GM23338 (cell line): Measurements from ENCODE around the gene TNNI3K. TPM values are rescaled to one million over a fixed set of nuclear protein-coding genes. Genes with fewer than 3 reads are reported as not detected.

Experiments used
- ATAC-seq: fragments of 200-7000 bp; cut with Tn5 transposase; 3 replicates; pipeline ENCODE4 v1.9.1; 2020
- DNase-seq: peaks from one replicate; pipeline ENCODE4 v3.0.0-alpha.2; 2015; ENCODE audit warnings: low spot score
- H2AFZ ChIP-seq: fragments of 200-600 bp; sonication (generic); 2 replicates; pipeline ENCODE4 v1.8.0; 2016; ENCODE audit warnings: antibody characterized with exemption, mild to moderate bottlenecking, moderate library complexity
- H3F3A ChIP-seq: fragments of 200-600 bp; sonication (generic); replicated peaks from 2 replicates; pipeline ENCODE4 v1.8.0; 2017; ENCODE audit warnings: antibody characterized with exemption, mixed run types, low read depth
- H3K27ac ChIP-seq: fragments of 200-600 bp; sonication (generic); 2 replicates; pipeline ENCODE4 v1.6.1; 2016; ENCODE audit warnings: low read depth
- H3K27me3 ChIP-seq: fragments of 200-600 bp; sonication (generic); 2 replicates; pipeline ENCODE4 v1.8.0; 2016; ENCODE audit warnings: mild to moderate bottlenecking, mixed run types, moderate library complexity; ENCODE audit not compliant: insufficient read depth
- H3K36me3 ChIP-seq: fragments of 200-600 bp; sonication (generic); 2 replicates; pipeline ENCODE4 v1.8.0; 2016; ENCODE audit warnings: mild to moderate bottlenecking; ENCODE audit not compliant: insufficient read depth
- H3K4me1 ChIP-seq: fragments of 200-600 bp; sonication (generic); 2 replicates; pipeline ENCODE4 v1.8.0; 2016; ENCODE audit warnings: mild to moderate bottlenecking, moderate library complexity; ENCODE audit not compliant: insufficient read depth
- H3K4me2 ChIP-seq: fragments of 200-600 bp; sonication (generic); 2 replicates; pipeline ENCODE4 v1.7.1; 2017; ENCODE audit warnings: mixed run types
- H3K4me3 ChIP-seq: fragments of 200-600 bp; sonication (generic); 2 replicates; pipeline ENCODE4 v1.6.1; 2016; ENCODE audit warnings: mixed run types
- H3K79me2 ChIP-seq: fragments of 200-600 bp; sonication (generic); replicated peaks from 2 replicates; pipeline ENCODE4 v1.8.0; 2017; ENCODE audit warnings: mild to moderate bottlenecking; ENCODE audit not compliant: insufficient read depth
- H3K9me2 ChIP-seq: fragments of 200-600 bp; sonication (generic); 2 replicates; pipeline ENCODE4 v1.8.0; 2017; ENCODE audit not compliant: insufficient read depth
- H4K20me1 ChIP-seq: fragments of 200-600 bp; sonication (generic); replicated peaks from 2 replicates; pipeline ENCODE4 v1.8.0; 2017; ENCODE audit warnings: mild to moderate bottlenecking; ENCODE audit not compliant: insufficient read depth
- H3K27ac Mint-ChIP-seq: 2 replicates; pipeline ENCODE4 v1.8.0; 2020; ENCODE audit warnings: inconsistent platforms, mild to moderate bottlenecking, moderate library complexity, mixed read lengths
- H3K27me3 Mint-ChIP-seq: 3 replicates; pipeline ENCODE4 v1.8.0; 2022; ENCODE audit warnings: low read depth, mild to moderate bottlenecking, moderate library complexity, mixed read lengths, inconsistent platforms; ENCODE audit not compliant: insufficient read depth, poor library complexity
- H3K36me3 Mint-ChIP-seq: 3 replicates; pipeline ENCODE4 v1.8.0; 2021; ENCODE audit warnings: low read depth, mild to moderate bottlenecking, inconsistent platforms, moderate library complexity, mixed read lengths
- H3K4me1 Mint-ChIP-seq: 3 replicates; pipeline ENCODE4 v1.8.0; 2020; ENCODE audit warnings: mild to moderate bottlenecking, inconsistent platforms, mixed read lengths
- H3K4me3 Mint-ChIP-seq: 3 replicates; pipeline ENCODE4 v1.8.0; 2021; ENCODE audit warnings: moderate library complexity, mild to moderate bottlenecking, inconsistent platforms, mixed read lengths
- H3K9me3 Mint-ChIP-seq: 3 replicates; pipeline ENCODE4 v1.8.0; 2020; ENCODE audit warnings: moderate library complexity, mild to moderate bottlenecking, inconsistent platforms, mixed read lengths
- CREB1 ChIP-seq: fragments of 250-450 bp; sonication (Bioruptor Pico); IDR thresholded peaks from 2 replicates; pipeline ENCODE4 v1.5.0; 2020; ENCODE audit warnings: low read depth, mild to moderate bottlenecking, moderate library complexity
- CTCF ChIP-seq, 2 experiments: fragments of 200-600 bp in 1 of 2; sonication (generic) in 1 of 2; conservative IDR thresholded peaks; 2 replicates each; pipeline versions ENCODE4 v1.5.1 to v1.6.1; 2016 to 2017; ENCODE audit warnings: antibody characterized with exemption in 2 of 2, low read depth in 2 of 2, mild to moderate bottlenecking in 2 of 2, moderate library complexity in 1 of 2
- ETS1 ChIP-seq: IDR thresholded peaks from 2 replicates; pipeline ENCODE4 v1.6.1; 2016; ENCODE audit warnings: antibody characterized with exemption
- EZH2 ChIP-seq: fragments of 200-600 bp; sonication (generic); IDR thresholded peaks from one replicate; pipeline ENCODE4 v1.8.0; 2017; ENCODE audit warnings: antibody characterized with exemption, mild to moderate bottlenecking, low read depth; ENCODE audit not compliant: unreplicated experiment
- EZH2phosphoT487 ChIP-seq: fragments of 200-600 bp; sonication (generic); IDR thresholded peaks from one replicate; pipeline ENCODE4 v1.8.1; 2018; ENCODE audit warnings: antibody characterized with exemption; ENCODE audit not compliant: unreplicated experiment
- NANOG ChIP-seq: IDR thresholded peaks from 2 replicates; pipeline ENCODE4 v1.6.1; 2016; ENCODE audit warnings: antibody characterized with exemption, borderline replicate concordance
- STAT1 ChIP-seq: IDR thresholded peaks from one replicate; pipeline ENCODE4 v1.6.1; 2016; ENCODE audit warnings: antibody characterized with exemption; ENCODE audit not compliant: unreplicated experiment
- ZNF114 ChIP-seq: fragments of 250-450 bp; sonication (Bioruptor Pico); IDR thresholded peaks from 2 replicates; pipeline ENCODE4 v1.5.0; 2020; ENCODE audit warnings: mild to moderate bottlenecking, moderate library complexity
- ZNF331 ChIP-seq: fragments of 250-450 bp; sonication (Bioruptor Pico); IDR thresholded peaks from 2 replicates; pipeline ENCODE4 v1.5.0; 2020; ENCODE audit warnings: low read depth, mild to moderate bottlenecking, moderate library complexity
- polyA plus RNA-seq: library from polyadenylated mRNA; unstranded; fragments of >200 nt; fragmentation: Nextera tagmentation; extraction: Ambion mirVana; gene quantifications from 2 replicates; pipeline ENCODE4 v1.2.1, GENCODE V29; 2016
- total RNA-seq: library from RNA; depleted of rRNA; stranded (reverse); fragments of >200 nt; shearing (Covaris generic); gene quantifications from 2 replicates; pipeline ENCODE4 v1.2.3, GENCODE V29; 2014

TNNI3K gene
- total and polyA plus RNA-seq, 2 experiments from 2014 or later, result not detected

- Mint-ChIP-seq H3K27ac (no peak overlapping the region), H3K9me3 (no peaks in the 10 kb centered on the region), H3K36me3 (no peaks in the 10 kb centered on the region), H3K4me3 (no peak overlapping the region), H3K4me1 (peaks cover 30% of the 10 kb centered on the region), H3K27me3 (peaks cover 4% of the 10 kb centered on the region)
- H3K4me1 ChIP-seq, result peaks cover 11% of the 10 kb centered on the region
- no peak overlapping the region for H3K4me3 ChIP-seq
- ATAC-seq (no peak), DNase-seq (no peak)
- peak overlapping the region; percentile 7; the same call in 1 of the 2 replicates for H2AFZ ChIP-seq
- no peaks in the 10 kb centered on the region for H3F3A ChIP-seq
- H3K9me2 ChIP-seq, result no peaks in the 10 kb centered on the region
- no peak overlapping the region for H3K4me2 ChIP-seq
- no peak overlapping the region for H3K27ac ChIP-seq
- H3K79me2 ChIP-seq, result no peaks in the 10 kb centered on the region
- H4K20me1 ChIP-seq, result no peaks in the 10 kb centered on the region
- TF ChIP-seq CREB1 (CRISPR knock-in tag) (no peak), NANOG (no peak), ETS1 (no peak), ZNF331 (no peak)
- no peaks in the 10 kb centered on the region for H3K27me3 ChIP-seq
- H3K36me3 ChIP-seq, result no peaks in the 10 kb centered on the region
Measured at GRCh38 chr1:74388855-74389254, 153.7 kb downstream of the TNNI3K start.

GRCh38 chr1:74392186-74392585, 157.0 kb downstream of the TNNI3K start:
- no peaks in the 10 kb centered on the region for H4K20me1 ChIP-seq
- H3K4me1 ChIP-seq, result no peaks in the 10 kb centered on the region
- Mint-ChIP-seq H3K9me3 (no peaks in the 10 kb centered on the region), H3K4me3 (no peak overlapping the region), H3K27me3 (peaks cover 4% of the 10 kb centered on the region), H3K27ac (no peak overlapping the region), H3K4me1 (peaks cover 19% of the 10 kb centered on the region), H3K36me3 (no peaks in the 10 kb centered on the region)
- H3K27me3 ChIP-seq, result no peaks in the 10 kb centered on the region
- H3K79me2 ChIP-seq, result no peaks in the 10 kb centered on the region
- TF ChIP-seq ETS1, result no peak
- TF ChIP-seq CTCF (conservative IDR thresholded peaks at IDR 0.05; ENCODE audit: low read depth in 2 of 2), result no peak
- TF ChIP-seq EZH2, result no peak
- TF ChIP-seq EZH2phosphoT487, result no peak
- TF ChIP-seq NANOG, result no peak
- no peak for TF ChIP-seq ZNF114 (CRISPR knock-in tag)
- TF ChIP-seq CREB1 (CRISPR knock-in tag), result no peak
- TF ChIP-seq STAT1, result no peak
- H3K36me3 ChIP-seq, result no peaks in the 10 kb centered on the region
- no peaks in the 10 kb centered on the region for H3F3A ChIP-seq
- DNase-seq (peak; percentile 23), ATAC-seq (peak; percentile 75)
- H3K4me2 ChIP-seq, result no peak overlapping the region
- no peaks in the 10 kb centered on the region for H3K9me2 ChIP-seq
- no peak overlapping the region for H2AFZ ChIP-seq
- no peak overlapping the region for H3K4me3 ChIP-seq
- H3K27ac ChIP-seq, result no peak overlapping the region
